Activated naive CD4-positive, alpha-beta T cell treated with anti-CD3 and anti-CD28 coated beads, Interleukin-2, amount 10 ng/mL, durations not matched to agents 7 days and 5 days (primary cell): ENCODE results near the gene COL5A1.

Source experiments
- CTCF ChIA-PET: fragments of 350-600 bp; sonication (Branson Sonifier 250); formaldehyde crosslinking; loops from one replicate; lab custom pipeline; 2021; ENCODE audit warnings: antibody characterized with exemption; lab: Charles Lee
- DNase-seq: peaks from one replicate; pipeline ENCODE4 v3.0.0-alpha.2; 2020
- H3K27ac Mint-ChIP-seq: one replicate; pipeline ENCODE4 v1.8.0; 2021; ENCODE audit warnings: mild to moderate bottlenecking, moderate library complexity, mixed read lengths
- H3K27me3 Mint-ChIP-seq: one replicate; pipeline ENCODE4 v1.8.0; 2021; ENCODE audit warnings: mild to moderate bottlenecking, mixed read lengths
- H3K36me3 Mint-ChIP-seq: one replicate; pipeline ENCODE4 v1.8.0; 2021; ENCODE audit warnings: mixed read lengths
- H3K4me1 Mint-ChIP-seq: one replicate; pipeline ENCODE4 v1.8.0; 2021; ENCODE audit warnings: mixed read lengths
- H3K4me3 Mint-ChIP-seq: one replicate; pipeline ENCODE4 v1.8.0; 2021; ENCODE audit warnings: mild to moderate bottlenecking, moderate library complexity, mixed read lengths
- H3K9me3 Mint-ChIP-seq: one replicate; pipeline ENCODE4 v1.8.0; 2021; ENCODE audit warnings: mixed read lengths

The COL5A1 gene

GRCh38 chr9:134824583-134824982 lies 183.0 kb downstream of the COL5A1 start:
- no peaks in the 10 kb centered on the region for H3K36me3 Mint-ChIP-seq
- DNase-seq: no peak

GRCh38 chr9:134825025-134825424 lies 183.4 kb downstream of the COL5A1 start:
- no peaks in the 10 kb centered on the region for H3K9me3 Mint-ChIP-seq
- H3K27ac Mint-ChIP-seq: no peak overlapping the region
- no peaks in the 10 kb centered on the region for H3K27me3 Mint-ChIP-seq
- H3K36me3 Mint-ChIP-seq: no peaks in the 10 kb centered on the region
- H3K4me1 Mint-ChIP-seq: no peaks in the 10 kb centered on the region
- no peak for DNase-seq
- CTCF ChIA-PET: no interaction called here
- H3K4me3 Mint-ChIP-seq: no peak overlapping the region

More at GRCh38 chr9:134824583-134824982, 183.0 kb downstream of the COL5A1 start:
- Mint-ChIP-seq H3K27ac (no peak overlapping the region), H3K9me3 (no peaks in the 10 kb centered on the region), H3K4me1 (no peaks in the 10 kb centered on the region), H3K4me3 (no peak overlapping the region), H3K27me3 (no peaks in the 10 kb centered on the region)
- CTCF ChIA-PET: no interaction called here

GRCh38 chr9:134826336-134827285 lies 185.0 kb downstream of the COL5A1 start:
- DNase-seq: no peak
- Mint-ChIP-seq H3K9me3 (no peaks in the 10 kb centered on the region), H3K4me1 (no peaks in the 10 kb centered on the region), H3K36me3 (no peaks in the 10 kb centered on the region), H3K27ac (no peak overlapping the region), H3K4me3 (no peak overlapping the region), H3K27me3 (no peaks in the 10 kb centered on the region)
- CTCF ChIA-PET: no interaction called here

GRCh38 chr9:134827559-134827958 lies 186.0 kb downstream of the COL5A1 start:
- no peaks in the 10 kb centered on the region for H3K4me1 Mint-ChIP-seq
- CTCF ChIA-PET: no interaction called here
- H3K36me3 Mint-ChIP-seq: no peaks in the 10 kb centered on the region
- no peak overlapping the region for H3K27ac Mint-ChIP-seq
- DNase-seq: no peak
- H3K27me3 Mint-ChIP-seq: no peaks in the 10 kb centered on the region
- no peak overlapping the region for H3K4me3 Mint-ChIP-seq
- H3K9me3 Mint-ChIP-seq: no peaks in the 10 kb centered on the region

- Mint-ChIP-seq H3K27ac (no peak overlapping the region), H3K27me3 (no peaks in the 10 kb centered on the region), H3K4me3 (no peak overlapping the region), H3K4me1 (no peaks in the 10 kb centered on the region), H3K36me3 (no peaks in the 10 kb centered on the region), H3K9me3 (no peaks in the 10 kb centered on the region)
- CTCF ChIA-PET: no interaction called here
- no peak for DNase-seq
These were observed 186.4 kb downstream of the COL5A1 start for GRCh38 chr9:134827993-134828392.

- Mint-ChIP-seq H3K4me3 (no peak overlapping the region), H3K36me3 (no peaks in the 10 kb centered on the region), H3K27me3 (no peaks in the 10 kb centered on the region), H3K4me1 (no peaks in the 10 kb centered on the region), H3K27ac (no peak overlapping the region), H3K9me3 (no peaks in the 10 kb centered on the region)
- no peak for DNase-seq
- CTCF ChIA-PET: no interaction called here
These were observed 187.3 kb downstream of the COL5A1 start for GRCh38 chr9:134828892-134829291.

GRCh38 chr9:134829356-134829937 lies 187.8 kb downstream of the COL5A1 start:
- H3K9me3 Mint-ChIP-seq: no peaks in the 10 kb centered on the region
- H3K4me1 Mint-ChIP-seq: no peaks in the 10 kb centered on the region
- H3K36me3 Mint-ChIP-seq: no peaks in the 10 kb centered on the region
- H3K27ac Mint-ChIP-seq: no peak overlapping the region
- no peaks in the 10 kb centered on the region for H3K27me3 Mint-ChIP-seq
- no peak for DNase-seq
- no peak overlapping the region for H3K4me3 Mint-ChIP-seq
- CTCF ChIA-PET: no interaction called here

- no peaks in the 10 kb centered on the region for H3K27me3 Mint-ChIP-seq
These were observed 188.5 kb downstream of the COL5A1 start for GRCh38 chr9:134830126-134830525.

GRCh38 chr9:134830926-134831720 lies 189.5 kb downstream of the COL5A1 start:
- Mint-ChIP-seq H3K27ac (no peak overlapping the region), H3K9me3 (no peaks in the 10 kb centered on the region), H3K4me3 (no peak overlapping the region), H3K4me1 (no peaks in the 10 kb centered on the region), H3K36me3 (no peaks in the 10 kb centered on the region), H3K27me3 (no peaks in the 10 kb centered on the region)
- CTCF ChIA-PET: no interaction called here
- DNase-seq: no peak

More at GRCh38 chr9:134830126-134830525, 188.5 kb downstream of the COL5A1 start:
- CTCF ChIA-PET: no interaction called here
- Mint-ChIP-seq H3K9me3 (no peaks in the 10 kb centered on the region), H3K27ac (no peak overlapping the region), H3K4me1 (no peaks in the 10 kb centered on the region), H3K36me3 (no peaks in the 10 kb centered on the region), H3K4me3 (no peak overlapping the region)
- DNase-seq: no peak

GRCh38 chr9:134832471-134832870 lies 190.9 kb downstream of the COL5A1 start:
- Mint-ChIP-seq H3K4me1 (no peaks in the 10 kb centered on the region), H3K4me3 (no peak overlapping the region), H3K9me3 (no peaks in the 10 kb centered on the region), H3K27me3 (no peaks in the 10 kb centered on the region), H3K27ac (no peak overlapping the region), H3K36me3 (no peaks in the 10 kb centered on the region)
- CTCF ChIA-PET: no interaction called here
- DNase-seq: no peak

GRCh38 chr9:134833294-134833880 lies 191.8 kb downstream of the COL5A1 start:
- H3K27ac Mint-ChIP-seq: no peak overlapping the region
- DNase-seq: no peak
- H3K4me3 Mint-ChIP-seq: no peak overlapping the region
- H3K27me3 Mint-ChIP-seq: no peaks in the 10 kb centered on the region
- H3K9me3 Mint-ChIP-seq: no peaks in the 10 kb centered on the region
- H3K36me3 Mint-ChIP-seq: no peaks in the 10 kb centered on the region
- H3K4me1 Mint-ChIP-seq: no peaks in the 10 kb centered on the region
- CTCF ChIA-PET: no interaction called here

- CTCF ChIA-PET: no interaction called here
- Mint-ChIP-seq H3K27ac (no peak overlapping the region), H3K9me3 (no peaks in the 10 kb centered on the region)
These were observed 192.8 kb downstream of the COL5A1 start for GRCh38 chr9:134834217-134834956.

GRCh38 chr9:134834957-134835419 lies 193.4 kb downstream of the COL5A1 start:
- H3K27ac Mint-ChIP-seq: no peak overlapping the region
- no peaks in the 10 kb centered on the region for H3K27me3 Mint-ChIP-seq
- CTCF ChIA-PET: no interaction called here
- DNase-seq: no peak
- H3K9me3 Mint-ChIP-seq: no peaks in the 10 kb centered on the region
- H3K36me3 Mint-ChIP-seq: no peaks in the 10 kb centered on the region
- no peak overlapping the region for H3K4me3 Mint-ChIP-seq
- no peaks in the 10 kb centered on the region for H3K4me1 Mint-ChIP-seq

More at GRCh38 chr9:134834217-134834956, 192.8 kb downstream of the COL5A1 start:
- Mint-ChIP-seq H3K27me3 (no peaks in the 10 kb centered on the region), H3K4me1 (no peaks in the 10 kb centered on the region), H3K4me3 (no peak overlapping the region), H3K36me3 (no peaks in the 10 kb centered on the region)
- DNase-seq: no peak
